ENCODE measurements around the gene TMEM208.

DNA sequence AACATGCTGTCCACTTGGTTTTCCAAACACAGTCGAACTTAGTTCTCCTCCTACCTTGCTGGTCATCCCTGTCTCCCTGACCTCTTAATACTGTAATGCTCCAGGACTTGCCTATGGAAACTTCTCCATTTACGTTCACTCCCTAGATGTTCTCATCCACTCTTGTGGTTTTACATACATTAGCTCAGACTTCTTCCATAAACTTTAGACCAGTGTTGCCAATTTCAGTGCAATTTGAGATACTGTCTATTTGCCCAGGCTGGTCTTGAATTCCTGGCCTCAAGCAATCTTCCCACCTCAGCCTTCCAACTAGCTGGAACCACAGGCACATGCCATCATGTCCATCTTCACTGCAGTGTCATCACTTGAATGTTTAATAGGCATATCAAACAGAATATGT lies 44.6 kb upstream of the TMEM208 start:
- TF ChIP-seq, protein P1, sequence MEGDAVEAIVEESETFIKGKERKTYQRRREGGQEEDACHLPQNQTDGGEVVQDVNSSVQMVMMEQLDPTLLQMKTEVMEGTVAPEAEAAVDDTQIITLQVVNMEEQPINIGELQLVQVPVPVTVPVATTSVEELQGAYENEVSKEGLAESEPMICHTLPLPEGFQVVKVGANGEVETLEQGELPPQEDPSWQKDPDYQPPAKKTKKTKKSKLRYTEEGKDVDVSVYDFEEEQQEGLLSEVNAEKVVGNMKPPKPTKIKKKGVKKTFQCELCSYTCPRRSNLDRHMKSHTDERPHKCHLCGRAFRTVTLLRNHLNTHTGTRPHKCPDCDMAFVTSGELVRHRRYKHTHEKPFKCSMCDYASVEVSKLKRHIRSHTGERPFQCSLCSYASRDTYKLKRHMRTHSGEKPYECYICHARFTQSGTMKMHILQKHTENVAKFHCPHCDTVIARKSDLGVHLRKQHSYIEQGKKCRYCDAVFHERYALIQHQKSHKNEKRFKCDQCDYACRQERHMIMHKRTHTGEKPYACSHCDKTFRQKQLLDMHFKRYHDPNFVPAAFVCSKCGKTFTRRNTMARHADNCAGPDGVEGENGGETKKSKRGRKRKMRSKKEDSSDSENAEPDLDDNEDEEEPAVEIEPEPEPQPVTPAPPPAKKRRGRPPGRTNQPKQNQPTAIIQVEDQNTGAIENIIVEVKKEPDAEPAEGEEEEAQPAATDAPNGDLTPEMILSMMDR (IDR thresholded peaks at IDR 0.05; ENCODE audit: insufficient read depth, low read depth, low read length), result no peak
- TF ChIP-seq EZH2 (IDR thresholded peaks at IDR 0.05; ENCODE audit: insufficient read depth, low read length), result no peak
